Brain pericyte (primary cell): ENCODE data around the gene FRMPD2.
"Not testable (repeated sequence)": the region's sequence is repeated elsewhere in the genome, so short reads cannot be mapped to it uniquely, and the experiment has no call there.

Source experiments
- DNase-seq: peaks from one replicate; pipeline ENCODE4 v3.0.0-alpha.2; 2012; ENCODE audit warnings: low read depth, low spot score

The FRMPD2 gene

DNA sequence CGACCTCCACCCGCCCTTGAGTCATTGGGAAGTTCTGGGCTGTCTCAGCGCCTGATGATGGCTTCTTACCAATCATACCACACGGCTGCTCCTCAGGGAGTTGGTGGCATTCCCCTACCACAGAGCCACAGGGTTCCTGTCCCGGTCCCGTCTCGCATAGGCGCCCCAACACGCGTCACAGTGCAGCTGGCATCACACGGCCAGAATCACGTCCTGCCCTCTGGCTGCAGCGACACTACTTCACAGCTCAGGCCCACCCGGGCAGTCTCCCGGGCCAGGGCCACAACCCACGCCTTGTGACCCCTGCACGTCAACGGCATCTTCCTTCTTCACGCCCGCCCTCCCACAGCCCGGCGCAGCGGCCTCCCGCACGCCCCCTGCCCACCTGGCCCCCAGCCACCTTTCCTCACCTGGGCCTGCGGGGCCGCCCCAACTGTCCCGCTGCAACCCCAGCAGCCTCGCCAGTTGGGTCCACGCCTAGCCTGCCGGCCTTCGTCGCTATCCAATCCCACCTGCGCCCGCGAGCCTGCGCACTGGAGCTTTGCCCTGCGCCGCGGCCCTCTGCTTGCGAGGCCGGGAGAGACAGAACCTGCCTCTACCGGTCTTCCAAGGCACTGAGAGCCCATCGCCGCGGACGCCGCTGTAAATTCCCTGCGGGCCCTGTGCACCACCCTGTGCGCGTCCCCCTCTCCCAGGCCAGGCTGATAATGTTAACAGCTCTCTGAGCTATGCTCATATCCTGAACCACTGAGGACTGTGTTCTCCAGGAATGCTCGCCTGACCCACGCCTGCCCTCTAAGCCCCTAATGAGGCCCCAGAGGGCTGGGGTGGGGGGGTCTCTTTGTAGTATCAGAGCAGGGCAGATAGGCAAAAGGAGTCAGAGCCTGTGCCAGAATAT, 134.3 kb downstream of the FRMPD2 start:
- DNase-seq = not testable (repeated sequence)

DNA sequence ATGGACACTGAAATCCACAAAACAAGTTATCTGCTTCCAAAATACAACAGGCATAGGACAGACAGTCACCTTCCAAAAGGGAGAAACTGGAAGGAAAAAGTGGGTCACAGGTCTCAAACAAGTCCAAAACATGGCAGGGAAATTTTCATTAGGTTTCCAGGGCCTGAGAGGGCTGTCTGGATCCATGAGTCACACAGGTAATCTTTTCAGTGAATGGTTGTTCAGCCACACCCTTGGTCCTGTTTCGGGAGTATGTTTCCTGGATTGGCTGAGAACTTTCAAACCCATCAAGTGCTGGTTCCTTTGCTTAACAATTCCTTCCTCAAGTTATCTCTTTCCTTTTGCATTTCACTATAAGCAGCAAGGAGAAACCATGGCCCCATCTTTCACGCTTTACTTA, 145.5 kb downstream of the FRMPD2 start:
- not testable (repeated sequence) for DNase-seq

GRCh38 chr10:48126251-48126650, 148.2 kb downstream of the FRMPD2 start:
- DNase-seq = not testable (repeated sequence)

GRCh38 chr10:48125631-48126030, 148.9 kb downstream of the FRMPD2 start:
- not testable (repeated sequence) for DNase-seq

GRCh38 chr10:48122618-48123017, 151.9 kb downstream of the FRMPD2 start:
- DNase-seq = not testable (repeated sequence)

- DNase-seq = not testable (repeated sequence)
Observed at GRCh38 chr10:48110277-48110676, 164.2 kb downstream of the FRMPD2 start.
